Heart left ventricle (tissue), 16 donors: ENCODE results near the gene KCND1. TPM values are rescaled to one million over a fixed set of nuclear protein-coding genes. Genes with fewer than 3 reads are reported as not detected.
A peak's percentile ranks its signal among the peaks of the same experiment; 100 is the strongest.

Experiments used
- ATAC-seq, 4 donors: fragments of 200-7000 bp; cut with Tn5 transposase; one replicate each; pipeline ENCODE4 v1.9.1; 2020 to 2022; ENCODE audit warnings: moderate library complexity in 4 of 4, mild to moderate bottlenecking in 3 of 4, moderate number of reproducible peaks in 1 of 4
- DNase-seq, 5 donors: peaks; one replicate each; pipeline ENCODE4 v3.0.0-alpha.2; 2020
- H3K27ac ChIP-seq, 12 donors: fragments of 200-600 bp; sonication (generic) in 4 of 12; one replicate each; pipeline versions ENCODE4 v1.5.0 to v1.8.0; 2016 to 2022; ENCODE audit warnings: mild to moderate bottlenecking in 2 of 12
- H3K27me3 ChIP-seq, 9 donors: fragments of 200-600 bp; sonication (generic) in 2 of 9; one replicate each; pipeline versions ENCODE4 v1.5.1 to v1.8.0; 2016 to 2022; ENCODE audit warnings: mild to moderate bottlenecking in 3 of 9
- H3K36me3 ChIP-seq, 9 donors: fragments of 200-600 bp; sonication (generic) in 2 of 9; one replicate each; pipeline versions ENCODE4 v1.5.0 to v1.8.0; 2018 to 2022; ENCODE audit warnings: mild to moderate bottlenecking in 2 of 9
- H3K4me1 ChIP-seq, 12 donors: fragments of 200-600 bp; sonication (generic) in 4 of 12; one replicate each; pipeline versions ENCODE4 v1.5.0 to v1.8.0; 2016 to 2022; ENCODE audit warnings: mild to moderate bottlenecking in 3 of 12
- H3K4me3 ChIP-seq, 12 donors: fragments of 200-600 bp; sonication (generic) in 4 of 12; one replicate each; pipeline versions ENCODE4 v1.5.0 to v1.8.0; 2017 to 2022; ENCODE audit warnings: mild to moderate bottlenecking in 9 of 12, moderate library complexity in 4 of 12
- H3K9me3 ChIP-seq, 12 donors: fragments of 200-600 bp; sonication (generic) in 4 of 12; one replicate each; pipeline versions ENCODE4 v1.5.0 to v1.8.0; 2016 to 2022; ENCODE audit warnings: mild to moderate bottlenecking in 1 of 12
- CTCF ChIP-seq, 12 donors: fragments of 200-600 bp; sonication (generic) in 4 of 12; IDR thresholded peaks; one replicate each; pipeline versions ENCODE4 v1.5.0 to v1.8.0; 2018 to 2022; ENCODE audit warnings: antibody characterized with exemption in 12 of 12, mild to moderate bottlenecking in 5 of 12
- POLR2A ChIP-seq, 2 donors: fragments of 450-650 bp; IDR thresholded peaks; one replicate each; pipeline ENCODE4 v1.6.1; 2017; ENCODE audit warnings: antibody characterized with exemption in 2 of 2, mild to moderate bottlenecking in 2 of 2, moderate library complexity in 2 of 2
- WGBS, 4 donors: extraction: QIAGEN DNeasy Blood & Tissue Kit in 2 of 4; methylation state at CpG; one replicate each; pipeline versions ENCODE4 v1.1.5 to v1.1.7; 2013 to 2018; 5-methylcytosine and 5-hydroxymethylcytosine counted together
- intact Hi-C, 10 donors: fragments of 100-400 bp; cut with DNase I; formaldehyde crosslinking; loops; one replicate each; pipeline versions ENCODE4 v1.11.1 to v1.14.2; 2022
- long read RNA-seq, 3 donors: library from polyadenylated mRNA; unstranded; transcript quantifications; one replicate each; pipeline ENCODE4 v2.0.0, GENCODE V29; 2020 to 2021
- polyA plus RNA-seq, 2 donors: library from polyadenylated mRNA; stranded (reverse); fragments of 200-250 nt; gene quantifications; one replicate each; pipeline ENCODE4 v1.2.3, GENCODE V29; 2013
- total RNA-seq, 9 donors: library from RNA; depleted of rRNA in 2 of 9; stranded (reverse); fragments of >200 nt in 2 of 9; fragmentation: NEBNext Ultra II Directional in 3 of 9; extraction: Animal tissue kit (Norgen Biotek cat#: 25700) in 3 of 9; gene quantifications; one replicate each; pipeline versions ENCODE4 v1.1.0 to v1.2.4, GENCODE V29; 2016 to 2023
- donor health status: ischemic (EF 13 %, LVEDD 7.1; RV severe dilation, severe dysfunction).
- donor health status: healthy with polysubstance abuse.
- donor health status: DM: no; HTN: yes; CAD: no.
- donor health status: DM: no; HTN: no; CAD: no.
- donor health status: ischemic (EF 25% LVEDD 6.9; RV normal size, moderate dysfunction).
- donor health status: ischemic (EF 25% LVEDD 5.7; RV mildly dilated, moderate dysfunction).
- donor health status: healthy.
- donor health status: DM: yes; HTN: yes; CAD: no.
- donor health status: ischemic (EF 35%, LVEDD 5.7; RV mildly dilated, moderate dysfunction).
- donor health status: nonischemic (EF 11% LVEDD 7.7; RV severe dilation, severe dysfunction).
- donor health status: DM: yes; HTN: yes; CAD: no.
- donor health status: PGD.
- donor health status: ischemic (EF 29% LVEDD 5.4; RV normal size, mild dysfunction).
- donor health status: nonischemic (EF 23%, LVEDD 6.1; RV moderate dilation, normal function).

Gene KCND1
- total RNA-seq (1 to 10 TPM in 3 of 9 donors, under 1 TPM in 6; 0.09 to 1.5 (median 0.50) TPM), polyA plus RNA-seq (under 1 TPM; 0.19 to 0.29 TPM)
- long read RNA-seq, donor 1, partial matches to known transcripts = 0 of 1 reads
- long read RNA-seq, donor 1, other reads (novel, unspliced or antisense) = 1 of 1 reads
- long read RNA-seq, donor 2 = 0 reads
- long read RNA-seq, donor 3, partial matches to known transcripts = 1 of 2 reads
- long read RNA-seq, donor 3, other reads (novel, unspliced or antisense) = 1 of 2 reads

- peak; percentile 27 to 70 (median 45) for ATAC-seq
- no peaks in the 10 kb centered on the region for H3K9me3 ChIP-seq
- peaks cover 0 to 9% (median 0%) of the 10 kb centered on the region in 12 donors for H3K4me1 ChIP-seq
- TF ChIP-seq CTCF (IDR thresholded peaks at IDR 0.05) (no peak), POLR2A (IDR thresholded peaks at IDR 0.05) (no peak)
- H3K4me3 ChIP-seq = peak within 1 kb of the TSS in 10 of 12 donors; percentile 25 to 50 (median 37)
- intact Hi-C loops = loop anchor here in 1 of 10 donors (10.0 kb wide), 1 partner anchor 63 kb away; no protein-coding TSS in a partner anchor
- WGBS, 4 donors = 1 to 40% (median 11%) methylated on average over 20 to 28 of the region's 28 CpGs
- peaks cover 0 to 7% (median 0%) of the 10 kb centered on the region in 9 donors for H3K27me3 ChIP-seq
- H3K27ac ChIP-seq = peak within 1 kb of the TSS in 8 of 12 donors; percentile 28 to 63 (median 42)
- peak in 4 of 5 donors; percentile 29 to 46 (median 37) for DNase-seq
- H3K36me3 ChIP-seq = peaks cover 0 to 24% (median 13%) of the 10 kb centered on the region in 9 donors
Observed at GRCh38 chrX:48971249-48972219, at the start of gene KCND1. TSS of gene KCND1 (minus strand) at chrX:48971844. CDS start at chrX:48970271, 1,573 bp downstream.

GRCh38 chrX:49019599-49020249, 48.1 kb upstream of the KCND1 start:
- Histone ChIP-seq H3K36me3 (peaks cover 0 to 2% (median 0%) of the 10 kb centered on the region in 9 donors), H3K4me3 (no peak overlapping the region), H3K27me3 (no peaks in the 10 kb centered on the region), H3K27ac (no peak overlapping the region), H3K4me1 (no peaks in the 10 kb centered on the region), H3K9me3 (no peaks in the 10 kb centered on the region)
- ATAC-seq (no peak), DNase-seq (no peak)
- intact Hi-C loops = no loop called here
- TF ChIP-seq POLR2A (IDR thresholded peaks at IDR 0.05) (no peak), CTCF (IDR thresholded peaks at IDR 0.05) (no peak)
- WGBS, 4 donors = 79 to 87% (median 83%) methylated on average over 7 of the region's 7 CpGs

- Histone ChIP-seq H3K36me3 (no peaks in the 10 kb centered on the region), H3K27me3 (no peaks in the 10 kb centered on the region), H3K27ac (no peak overlapping the region), H3K4me3 (no peak overlapping the region), H3K4me1 (no peaks in the 10 kb centered on the region), H3K9me3 (no peaks in the 10 kb centered on the region)
- TF ChIP-seq CTCF (IDR thresholded peaks at IDR 0.05) (no peak), POLR2A (IDR thresholded peaks at IDR 0.05) (no peak)
- 84 to 93% (median 89%) methylated on average over 2 of the region's 2 CpGs for WGBS, 4 donors
- intact Hi-C loops = no loop called here
- DNase-seq (no peak), ATAC-seq (no peak)
Observed at GRCh38 chrX:49019050-49019449, 47.4 kb upstream of the KCND1 start.
